GM10266 (cell line): ENCODE measurements around the gene GSTCD.

Experiments
- DNase-seq: peaks from one replicate; pipeline ENCODE4 v3.0.0; 2012; ENCODE audit errors: extremely low spot score
- CTCF ChIP-seq: IDR thresholded peaks from 2 replicates; pipeline ENCODE4 v1.5.1; 2012; ENCODE audit warnings: mild to moderate bottlenecking, low read depth; ENCODE audit not compliant: control insufficient read depth, insufficient read depth; ENCODE audit errors: missing control alignments

The GSTCD gene

GRCh38 chr4:105784761-105785160, 76.2 kb downstream of the GSTCD start:
- DNase-seq: no peak
- TF ChIP-seq CTCF: no peak

- DNase-seq: no peak
- no peak for TF ChIP-seq CTCF
Measured at GRCh38 chr4:105785792-105786191, 77.2 kb downstream of the GSTCD start.

GRCh38 chr4:105786748-105787147, 78.2 kb downstream of the GSTCD start:
- no peak for DNase-seq
- no peak for TF ChIP-seq CTCF

- DNase-seq: no peak
- TF ChIP-seq CTCF: no peak
Measured at GRCh38 chr4:105797225-105797624, 88.6 kb downstream of the GSTCD start.

GRCh38 chr4:105805501-105806120, 97.0 kb downstream of the GSTCD start:
- no peak for DNase-seq
- no peak for TF ChIP-seq CTCF

- DNase-seq: no peak
- TF ChIP-seq CTCF: no peak
Measured at GRCh38 chr4:105807496-105807895, 98.9 kb downstream of the GSTCD start.

- no peak for TF ChIP-seq CTCF
- no peak for DNase-seq
Measured at GRCh38 chr4:105808030-105808749, 99.6 kb downstream of the GSTCD start.
